Gastroesophageal sphincter (tissue), 3 donors: ENCODE results near the gene TNFAIP8.

Experiments
- EP300 ChIP-seq: sonication (generic); formaldehyde crosslinking; IDR thresholded peaks from one replicate; pipeline ENCODE4 v1.6.1; 2017; ENCODE audit warnings: antibody characterized with exemption, mild to moderate bottlenecking
- POLR2A ChIP-seq, 2 donors: fragments of 450-650 bp; IDR thresholded peaks; one replicate each; pipeline ENCODE4 v1.6.1; 2017; ENCODE audit warnings: antibody characterized with exemption in 2 of 2, mild to moderate bottlenecking in 2 of 2, moderate library complexity in 1 of 2
- POLR2AphosphoS5 ChIP-seq: sonication (generic); formaldehyde crosslinking; IDR thresholded peaks from one replicate; pipeline ENCODE4 v1.6.1; 2017; ENCODE audit warnings: antibody characterized with exemption
- TF ChIP-seq, protein P1 (sequence below), 4 experiments: fragments of 200-600 bp in 2 of 4; fragments of 450-650 bp in 2 of 4; sonication (generic) in 1 of 4; IDR thresholded peaks; one replicate each; pipeline ENCODE4 v1.5.1; 2017 to 2019; ENCODE audit warnings: antibody characterized with exemption in 4 of 4, mild to moderate bottlenecking in 2 of 4, moderate library complexity in 2 of 4

- TF ChIP-seq, protein P1, sequence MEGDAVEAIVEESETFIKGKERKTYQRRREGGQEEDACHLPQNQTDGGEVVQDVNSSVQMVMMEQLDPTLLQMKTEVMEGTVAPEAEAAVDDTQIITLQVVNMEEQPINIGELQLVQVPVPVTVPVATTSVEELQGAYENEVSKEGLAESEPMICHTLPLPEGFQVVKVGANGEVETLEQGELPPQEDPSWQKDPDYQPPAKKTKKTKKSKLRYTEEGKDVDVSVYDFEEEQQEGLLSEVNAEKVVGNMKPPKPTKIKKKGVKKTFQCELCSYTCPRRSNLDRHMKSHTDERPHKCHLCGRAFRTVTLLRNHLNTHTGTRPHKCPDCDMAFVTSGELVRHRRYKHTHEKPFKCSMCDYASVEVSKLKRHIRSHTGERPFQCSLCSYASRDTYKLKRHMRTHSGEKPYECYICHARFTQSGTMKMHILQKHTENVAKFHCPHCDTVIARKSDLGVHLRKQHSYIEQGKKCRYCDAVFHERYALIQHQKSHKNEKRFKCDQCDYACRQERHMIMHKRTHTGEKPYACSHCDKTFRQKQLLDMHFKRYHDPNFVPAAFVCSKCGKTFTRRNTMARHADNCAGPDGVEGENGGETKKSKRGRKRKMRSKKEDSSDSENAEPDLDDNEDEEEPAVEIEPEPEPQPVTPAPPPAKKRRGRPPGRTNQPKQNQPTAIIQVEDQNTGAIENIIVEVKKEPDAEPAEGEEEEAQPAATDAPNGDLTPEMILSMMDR (IDR thresholded peaks at IDR 0.05) = no peak
- TF ChIP-seq EP300 (no peak), POLR2A (IDR thresholded peaks at IDR 0.05) (no peak), POLR2AphosphoS5 (no peak)
These were observed 15.1 kb upstream of the TNFAIP8 start for GRCh38 chr5:119340597-119341218.
